Brain pericyte (primary cell): ENCODE results near the gene UBALD1.
"Not testable (repeated sequence)": the region's sequence is repeated elsewhere in the genome, so short reads cannot be mapped to it uniquely, and the experiment has no call there.

ENCODE experiments used
- DNase-seq: peaks from one replicate; pipeline ENCODE4 v3.0.0-alpha.2; 2012; ENCODE audit warnings: low read depth, low spot score

UBALD1 gene

GRCh38 chr16:4614571-4615383, at the start of gene UBALD1:
Gene UBALD1, minus strand, starts transcription at chr16:4614888. Its CDS starts 91 bp downstream, at chr16:4614797.
- DNase-seq: no peak

- no peak for DNase-seq
Measured at GRCh38 chr16:4663777-4664465, 49.2 kb upstream of the UBALD1 start.

DNA sequence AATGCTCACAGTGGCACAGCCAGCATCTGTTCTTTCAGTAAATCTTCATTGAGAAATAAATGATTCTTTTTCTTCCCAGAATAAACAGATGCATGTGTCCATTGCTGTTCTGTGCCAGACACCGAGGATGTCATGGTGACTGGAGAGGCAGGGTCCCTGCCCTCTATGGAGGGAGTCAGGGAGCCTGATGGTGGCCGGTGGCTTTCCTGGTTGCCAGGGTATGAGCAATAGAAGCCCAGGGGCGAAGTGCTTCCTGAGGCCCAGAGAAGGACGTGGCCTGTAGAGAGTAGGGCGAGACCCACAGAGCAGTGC, 48.7 kb upstream of the UBALD1 start:
- DNase-seq: no peak

- no peak for DNase-seq
Measured at GRCh38 chr16:4661661-4662060, 47.0 kb upstream of the UBALD1 start.

DNA sequence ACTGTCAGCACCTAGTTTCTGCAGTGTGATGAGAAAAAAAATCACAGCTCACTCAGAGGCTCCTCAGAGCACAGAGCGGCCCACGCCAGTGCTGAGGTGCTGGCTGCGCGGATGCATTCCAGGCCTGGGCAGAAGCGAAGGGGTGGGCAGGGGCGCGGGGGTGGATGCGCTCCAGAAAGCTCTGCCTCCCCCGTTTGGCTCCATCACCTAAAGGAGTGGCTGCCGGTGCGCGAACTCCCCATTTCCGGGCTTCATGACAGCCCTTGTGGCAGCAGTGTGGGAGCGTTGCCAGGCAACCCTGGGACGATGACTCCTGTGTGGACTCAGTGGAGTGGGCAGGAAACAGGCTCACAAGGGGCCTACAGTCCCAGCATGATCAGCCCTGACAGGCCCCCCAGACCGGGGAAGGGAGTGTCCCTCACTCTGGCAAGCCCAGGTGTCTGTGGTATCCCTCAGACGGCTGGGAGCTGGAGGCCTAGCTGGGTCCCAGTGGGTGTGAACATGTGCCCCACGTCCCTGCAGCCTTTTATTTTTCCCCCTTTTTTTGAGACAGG, 45.8 kb upstream of the UBALD1 start:
- DNase-seq: no peak

GRCh38 chr16:4659363-4660353, 45.0 kb upstream of the UBALD1 start:
- no peak for DNase-seq

GRCh38 chr16:4656695-4657686, 42.3 kb upstream of the UBALD1 start:
- no peak for DNase-seq

GRCh38 chr16:4656221-4656620, 41.5 kb upstream of the UBALD1 start:
- DNase-seq: no peak

DNA sequence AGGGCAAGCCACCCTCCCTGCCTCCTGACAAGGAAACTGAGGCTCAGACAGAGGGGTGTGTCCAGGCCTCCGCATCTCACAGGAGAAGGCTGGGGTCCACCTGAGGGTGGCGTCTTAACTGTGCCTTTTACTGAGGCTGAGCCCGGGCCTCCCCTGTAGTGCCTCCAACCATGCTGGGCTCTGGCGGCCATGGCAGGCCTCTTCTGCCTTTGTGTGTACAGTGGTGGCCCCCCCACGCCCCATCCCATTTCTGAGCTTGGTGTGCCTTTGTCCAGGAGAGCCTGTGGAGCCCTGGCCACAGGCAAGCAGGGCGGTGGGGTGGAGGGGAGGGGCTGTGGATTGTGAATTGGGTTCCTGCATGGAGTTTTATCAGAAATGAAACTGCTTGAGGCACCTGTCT, 41.1 kb upstream of the UBALD1 start:
- no peak for DNase-seq

- no peak for DNase-seq
Measured at GRCh38 chr16:4654964-4655590, 40.4 kb upstream of the UBALD1 start.

- no peak for DNase-seq
Measured at GRCh38 chr16:4654011-4654963, 39.6 kb upstream of the UBALD1 start.

GRCh38 chr16:4652561-4652960, 37.9 kb upstream of the UBALD1 start:
- DNase-seq: no peak

- no peak for DNase-seq
Measured at GRCh38 chr16:4651827-4652226, 37.1 kb upstream of the UBALD1 start.

DNA sequence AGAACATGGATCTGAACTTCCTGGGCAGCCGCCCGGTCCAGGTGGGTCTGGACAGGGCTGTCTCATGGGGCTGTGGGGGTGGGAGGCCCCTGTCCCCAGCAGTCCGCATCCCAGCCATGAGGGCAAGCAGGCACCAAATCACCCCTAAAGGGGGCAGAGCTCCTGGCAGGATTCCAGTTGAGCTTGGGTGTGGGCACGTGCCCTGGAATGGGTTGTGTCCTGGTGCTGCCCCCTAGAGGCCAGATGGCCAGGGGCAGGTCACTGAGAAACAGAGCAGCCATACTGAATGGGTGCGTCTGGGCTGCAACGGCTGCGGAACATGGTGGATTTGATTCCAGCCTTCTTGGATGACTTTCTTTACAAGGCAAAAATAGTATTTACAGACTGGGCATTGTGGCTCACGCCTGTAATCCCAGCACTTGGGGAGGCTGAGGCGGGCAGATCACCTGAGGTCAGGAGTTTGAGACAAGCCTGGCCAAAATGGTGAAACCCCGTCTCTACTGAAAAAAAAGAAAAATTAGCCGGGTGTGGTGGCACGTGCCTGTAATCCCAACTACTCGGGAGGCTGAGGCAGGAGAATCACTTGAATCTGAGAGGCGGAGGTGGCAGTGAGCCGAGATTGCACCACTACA, 35.9 kb upstream of the UBALD1 start:
- DNase-seq: not testable (repeated sequence)

DNA sequence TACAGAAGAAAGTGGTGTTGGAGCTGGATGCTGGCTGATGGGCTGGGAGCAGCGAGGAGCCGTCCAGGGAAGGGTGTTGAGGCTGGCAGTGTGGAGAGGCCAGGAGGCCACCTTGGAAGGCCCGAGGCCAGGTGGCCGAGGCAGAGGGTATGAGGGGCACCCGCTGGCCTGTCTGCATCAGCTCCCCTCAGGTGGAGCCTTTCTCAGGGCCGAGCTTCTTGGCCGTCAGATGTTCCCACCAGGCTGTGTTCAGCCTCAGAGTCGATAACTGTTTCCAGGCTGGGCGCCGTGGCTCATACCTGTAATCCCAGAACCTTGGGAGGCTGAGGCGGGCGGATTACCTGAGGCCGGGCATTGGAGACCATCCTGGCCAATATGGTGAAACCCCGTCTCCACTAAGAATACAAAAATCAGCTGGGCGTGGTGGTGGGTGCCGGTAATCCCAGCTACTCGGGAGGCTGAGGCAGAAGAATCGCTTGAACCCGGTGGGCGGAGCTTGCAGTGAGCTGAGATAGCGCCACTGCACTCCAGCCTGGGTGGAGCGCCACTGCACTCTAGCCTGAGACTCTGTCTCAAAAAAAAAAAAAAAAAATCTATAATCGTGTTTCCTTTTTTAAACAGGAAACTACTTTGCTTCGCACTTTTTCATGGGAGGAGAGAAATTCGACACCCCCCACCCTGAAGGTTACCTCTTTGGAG, 35.2 kb upstream of the UBALD1 start:
- no peak for DNase-seq

DNA sequence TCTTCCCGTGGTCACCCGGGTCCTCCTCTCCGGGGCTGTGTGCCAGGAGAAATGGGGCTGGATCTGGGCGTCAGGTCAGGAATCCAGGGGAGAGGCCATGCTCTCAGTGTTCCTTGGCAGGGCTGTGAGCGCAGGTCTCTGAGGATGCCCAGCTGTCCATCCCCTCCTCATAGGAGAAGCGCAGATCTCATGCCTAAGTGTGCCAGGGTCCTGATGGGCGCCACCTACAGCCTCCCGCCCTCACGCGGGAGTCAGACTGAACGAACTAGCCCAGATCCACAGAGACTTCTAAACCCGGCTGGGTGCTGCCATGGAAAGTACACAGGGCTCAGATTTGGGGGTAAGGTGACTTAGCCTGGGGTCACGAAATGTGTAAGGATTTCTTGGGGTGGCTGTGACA, 34.2 kb upstream of the UBALD1 start:
- no peak for DNase-seq

DNA sequence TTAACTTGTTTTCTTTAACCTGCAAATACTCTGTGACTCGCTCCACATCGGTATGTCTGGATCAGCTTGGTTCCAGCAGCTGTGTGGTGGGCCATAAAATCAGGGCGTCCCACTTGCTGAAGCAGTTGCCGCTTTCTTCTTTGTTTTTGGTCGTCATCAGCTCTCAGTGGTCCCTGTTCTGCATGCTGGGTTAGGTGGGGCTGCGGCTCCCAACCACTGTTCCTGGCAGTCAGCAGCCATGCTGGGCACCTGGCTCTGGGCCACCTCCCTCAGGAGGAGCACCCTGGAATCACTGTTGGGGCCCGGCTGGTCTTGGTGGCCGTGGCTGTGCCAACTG, 32.9 kb upstream of the UBALD1 start:
- no peak for DNase-seq
